HG02870 (cell line): Measurements from ENCODE around the gene CD9.
"Not testable (repeated sequence)": the region's sequence is repeated elsewhere in the genome, so short reads cannot be mapped to it uniquely, and the experiment has no call there.

Experiments used
- ATAC-seq: cut with Tn5 transposase; IDR thresholded peaks from one replicate; pipeline ENCODE4 v1.9.1; 2021; ENCODE audit warnings: mild to moderate bottlenecking, moderate library complexity; ENCODE audit not compliant: unreplicated experiment

Gene CD9, protein sequence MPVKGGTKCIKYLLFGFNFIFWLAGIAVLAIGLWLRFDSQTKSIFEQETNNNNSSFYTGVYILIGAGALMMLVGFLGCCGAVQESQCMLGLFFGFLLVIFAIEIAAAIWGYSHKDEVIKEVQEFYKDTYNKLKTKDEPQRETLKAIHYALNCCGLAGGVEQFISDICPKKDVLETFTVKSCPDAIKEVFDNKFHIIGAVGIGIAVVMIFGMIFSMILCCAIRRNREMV

DNA sequence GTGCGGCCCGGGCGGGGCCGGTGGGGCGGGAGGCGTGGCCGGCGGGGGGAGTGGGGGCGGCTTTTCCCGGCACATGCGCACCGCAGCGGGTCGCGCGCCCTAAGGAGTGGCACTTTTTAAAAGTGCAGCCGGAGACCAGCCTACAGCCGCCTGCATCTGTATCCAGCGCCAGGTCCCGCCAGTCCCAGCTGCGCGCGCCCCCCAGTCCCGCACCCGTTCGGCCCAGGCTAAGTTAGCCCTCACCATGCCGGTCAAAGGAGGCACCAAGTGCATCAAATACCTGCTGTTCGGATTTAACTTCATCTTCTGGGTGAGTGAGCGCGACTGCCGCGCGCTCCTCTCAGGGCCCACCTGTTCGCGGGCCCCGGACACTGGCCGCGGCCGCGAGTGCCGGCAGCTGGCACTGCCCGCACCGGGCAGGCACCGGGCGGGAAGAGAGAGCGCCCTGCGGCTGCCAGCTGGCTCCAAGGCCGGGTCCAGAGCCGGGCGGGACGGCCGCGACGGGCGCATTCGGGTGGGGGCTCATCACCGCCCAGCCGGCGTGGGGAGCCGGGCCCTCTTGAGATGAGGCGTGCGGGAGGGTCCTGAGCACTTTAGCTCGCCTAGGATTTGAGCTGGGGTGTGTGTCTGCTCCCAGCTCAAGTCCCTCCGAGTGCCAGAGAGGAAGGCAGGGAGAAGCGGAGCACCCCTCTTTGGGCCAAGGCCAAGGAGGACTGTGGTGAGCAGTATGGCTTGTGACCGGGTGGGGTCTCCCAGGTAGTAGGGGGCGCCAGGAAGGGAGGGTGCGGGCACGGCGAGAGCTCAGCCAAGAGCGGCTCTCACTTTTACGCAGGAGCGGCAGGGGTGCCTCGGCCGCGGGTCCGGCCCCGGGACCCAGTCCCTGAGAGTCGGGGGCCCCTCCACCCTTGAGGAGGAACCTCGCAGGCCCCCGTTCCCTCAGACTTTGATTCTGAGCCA is at the start of gene CD9:
Gene CD9, plus strand, starts transcription at position 145 of the 957 bp plus-strand sequence. Its CDS starts 100 bp downstream, at position 245.
- no peak for ATAC-seq

DNA sequence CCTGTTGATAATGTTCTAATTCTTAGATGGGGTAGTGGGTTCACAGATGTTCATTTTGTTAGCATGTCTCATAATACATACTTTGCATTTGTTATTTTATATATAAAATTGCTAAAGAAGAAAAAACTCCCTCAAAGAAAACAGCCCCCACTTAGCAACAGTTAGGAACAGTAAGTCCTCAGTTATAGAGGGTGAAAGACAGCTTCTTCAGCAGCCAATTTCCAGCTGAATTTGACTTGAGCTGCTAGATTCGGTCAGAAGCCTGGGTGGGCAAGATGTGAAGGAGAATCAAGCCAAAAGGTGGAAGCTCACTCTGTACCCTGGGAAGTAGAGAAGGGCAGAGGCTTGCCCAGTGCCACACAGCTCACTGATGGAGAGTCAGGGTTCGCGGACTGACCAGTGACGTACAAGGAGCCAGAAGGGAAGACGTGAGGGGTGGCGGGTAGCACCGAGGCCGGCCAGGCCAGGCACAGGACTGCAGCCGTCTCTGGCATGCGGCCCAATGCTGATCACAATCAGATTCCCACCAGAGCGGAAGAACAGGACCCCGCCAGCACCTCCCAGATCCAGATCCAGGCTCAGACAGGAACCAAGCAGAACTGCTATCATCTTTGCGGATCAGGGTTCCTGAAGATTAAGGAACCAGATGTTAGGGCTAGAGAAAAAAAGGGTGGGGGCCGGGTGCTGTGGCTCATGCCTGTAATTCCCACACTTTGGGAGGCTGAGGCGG is 45.3 kb upstream of the CD9 start:
- ATAC-seq: no peak

DNA sequence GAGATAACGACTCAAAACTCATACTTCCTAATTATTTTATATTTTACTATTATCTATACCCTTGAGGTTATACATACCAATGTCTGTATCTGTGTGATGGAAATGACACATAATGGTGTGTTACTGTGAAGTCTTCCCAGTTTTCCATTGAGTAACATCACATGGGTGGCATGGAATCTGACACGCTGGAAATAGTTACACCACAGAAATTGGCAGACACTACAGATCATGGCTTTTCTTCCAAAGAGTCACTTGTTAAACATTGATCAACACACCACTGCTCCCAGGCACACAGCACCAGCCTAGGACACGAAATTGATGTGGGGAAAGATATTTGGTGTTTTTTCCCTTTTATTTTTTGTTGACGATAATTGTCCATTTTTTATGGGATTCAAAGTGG is 42.7 kb upstream of the CD9 start:
- ATAC-seq: no peak

DNA sequence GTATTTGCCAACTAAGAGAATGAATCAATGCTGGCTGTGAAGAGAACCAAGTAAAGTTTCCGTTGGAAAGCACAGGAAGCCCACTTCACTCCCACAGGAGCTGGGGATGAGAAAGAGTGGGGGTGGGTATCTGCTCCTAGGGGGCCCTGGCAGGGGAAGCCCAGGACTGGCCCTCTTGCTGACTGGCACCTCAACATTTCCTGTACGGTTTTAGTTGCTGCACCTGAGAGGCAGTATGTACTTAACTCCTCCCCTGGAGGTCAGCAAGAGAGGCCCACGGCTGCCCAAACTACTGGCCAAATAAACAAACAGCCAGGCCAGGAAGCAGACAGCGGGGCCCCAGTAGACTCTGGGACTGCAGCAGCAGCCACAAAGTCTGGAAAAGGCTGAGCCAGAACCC is 41.9 kb upstream of the CD9 start:
- no peak for ATAC-seq

DNA sequence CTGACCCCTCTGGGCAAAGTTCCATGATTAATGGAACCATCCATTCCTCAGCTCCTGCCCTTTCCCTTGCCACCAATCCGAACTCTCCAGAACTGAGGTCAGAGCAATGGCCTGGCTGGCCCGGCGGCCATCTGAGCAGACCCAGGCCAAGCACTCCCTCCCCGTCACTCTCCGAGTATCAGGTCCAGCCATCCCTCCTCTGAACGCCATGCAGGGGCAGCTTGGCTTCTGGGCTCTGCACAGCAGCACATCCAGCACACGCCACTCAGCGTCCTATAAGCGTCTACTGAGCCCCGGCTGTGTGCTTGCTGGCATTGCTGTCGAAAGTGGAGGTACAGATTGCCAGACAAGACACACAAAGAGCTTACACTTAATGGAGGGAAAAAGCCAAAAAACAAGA is 41.5 kb upstream of the CD9 start:
- no peak for ATAC-seq

DNA sequence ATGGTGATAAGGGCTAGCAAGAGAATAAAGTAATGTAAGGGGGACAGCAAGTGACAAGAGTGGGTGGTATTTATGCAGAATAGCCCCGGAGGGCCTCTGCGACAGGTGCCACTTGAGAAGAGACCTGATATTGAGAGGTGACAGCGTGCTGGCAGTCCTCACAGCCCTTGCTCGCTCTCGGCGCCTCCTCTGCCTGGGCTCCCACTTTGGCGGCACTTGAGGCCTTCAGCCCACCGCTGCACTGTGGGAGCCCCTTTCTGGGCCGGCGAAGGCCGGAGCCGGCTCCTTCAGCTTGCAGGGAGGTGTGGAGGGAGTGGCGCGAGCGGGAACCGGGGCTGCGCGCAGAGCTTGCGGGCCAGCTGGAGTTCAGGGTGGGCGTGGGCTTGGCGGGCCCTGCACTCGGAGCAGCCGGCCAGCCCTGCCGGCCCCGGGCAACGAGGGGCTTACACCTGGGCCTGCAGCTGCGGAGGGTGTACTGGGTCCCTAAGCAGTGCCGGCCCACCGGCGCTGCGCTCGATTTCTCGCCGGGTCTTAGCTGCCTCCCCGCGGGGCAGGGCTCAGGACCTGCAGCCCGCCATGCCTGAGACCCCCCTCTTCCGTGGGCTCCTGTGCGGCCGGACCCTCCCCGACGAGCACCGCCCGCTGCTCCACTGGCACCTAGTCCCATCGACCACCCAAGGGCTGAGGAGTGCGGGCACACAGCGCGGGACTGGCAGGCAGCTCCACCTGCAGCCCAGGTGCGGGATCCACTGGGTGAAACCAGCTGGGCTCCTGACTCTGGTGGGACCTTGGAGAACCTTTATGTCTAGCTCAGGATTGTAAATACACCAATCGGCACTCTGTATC is 40.8 kb upstream of the CD9 start:
- ATAC-seq: not testable (repeated sequence)

DNA sequence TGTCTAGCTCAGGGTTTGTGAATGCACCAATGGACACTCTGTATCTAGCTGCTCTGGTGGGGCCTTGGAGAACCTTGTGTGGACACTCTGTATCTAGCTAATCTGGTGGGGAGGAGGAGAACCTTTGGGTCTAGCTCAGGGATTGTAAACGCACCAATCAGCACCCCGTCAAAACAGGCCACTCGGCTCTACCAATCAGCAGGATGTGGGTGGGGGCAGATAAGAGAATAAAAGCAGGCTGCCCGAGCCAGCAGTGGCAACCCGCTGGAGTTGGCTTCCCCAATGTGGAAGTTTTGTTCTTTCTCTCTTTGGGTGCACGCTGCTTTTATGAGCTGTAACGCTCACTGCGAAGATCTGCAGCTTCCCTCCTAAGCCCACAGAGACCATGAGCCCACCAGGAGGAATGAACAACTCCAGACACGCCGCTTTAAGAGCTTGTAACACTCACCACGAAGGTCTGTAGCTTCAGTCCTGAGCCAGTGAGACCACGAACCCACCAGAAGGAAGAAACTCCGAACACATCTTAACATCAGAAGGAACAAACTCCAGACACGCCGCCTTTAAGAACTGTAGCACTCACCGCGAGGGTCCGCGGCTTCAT is 40.1 kb upstream of the CD9 start:
- not testable (repeated sequence) for ATAC-seq

DNA sequence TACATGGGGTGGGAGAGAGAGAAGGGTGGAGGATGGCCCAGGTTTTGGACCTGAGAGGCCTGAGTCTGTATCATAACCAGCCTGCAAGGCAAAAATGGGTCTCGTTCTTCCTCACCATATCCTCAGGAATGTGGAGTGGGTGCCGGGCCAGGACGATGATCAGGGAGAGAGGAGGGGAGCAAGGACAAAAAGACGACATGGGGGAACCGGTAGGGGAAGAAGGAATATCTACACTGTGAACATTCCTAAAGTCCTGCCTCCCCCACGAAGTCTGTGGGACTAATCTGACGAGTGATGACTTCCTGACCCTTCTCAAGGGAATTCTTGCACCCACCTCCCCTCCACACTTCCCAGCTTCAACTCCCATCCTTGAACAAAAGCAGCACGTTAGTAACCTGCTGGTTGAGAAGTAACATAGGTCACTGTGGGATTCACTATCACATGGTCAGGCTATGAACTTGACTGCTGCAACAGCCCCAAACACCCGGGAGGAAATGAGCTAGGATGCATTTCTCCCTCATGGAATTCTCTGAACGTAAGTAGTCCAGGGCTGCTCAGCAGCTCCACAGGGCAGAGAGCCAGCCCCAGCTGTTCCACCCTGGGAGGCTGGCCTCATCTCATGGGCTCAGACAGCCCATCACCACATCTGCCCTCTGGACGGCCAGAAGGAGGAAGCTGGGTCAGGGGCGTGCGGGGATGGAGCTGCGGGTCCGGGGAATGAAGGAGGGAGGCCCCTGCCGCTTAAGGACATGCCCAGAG is 38.9 kb upstream of the CD9 start:
- ATAC-seq: no peak

DNA sequence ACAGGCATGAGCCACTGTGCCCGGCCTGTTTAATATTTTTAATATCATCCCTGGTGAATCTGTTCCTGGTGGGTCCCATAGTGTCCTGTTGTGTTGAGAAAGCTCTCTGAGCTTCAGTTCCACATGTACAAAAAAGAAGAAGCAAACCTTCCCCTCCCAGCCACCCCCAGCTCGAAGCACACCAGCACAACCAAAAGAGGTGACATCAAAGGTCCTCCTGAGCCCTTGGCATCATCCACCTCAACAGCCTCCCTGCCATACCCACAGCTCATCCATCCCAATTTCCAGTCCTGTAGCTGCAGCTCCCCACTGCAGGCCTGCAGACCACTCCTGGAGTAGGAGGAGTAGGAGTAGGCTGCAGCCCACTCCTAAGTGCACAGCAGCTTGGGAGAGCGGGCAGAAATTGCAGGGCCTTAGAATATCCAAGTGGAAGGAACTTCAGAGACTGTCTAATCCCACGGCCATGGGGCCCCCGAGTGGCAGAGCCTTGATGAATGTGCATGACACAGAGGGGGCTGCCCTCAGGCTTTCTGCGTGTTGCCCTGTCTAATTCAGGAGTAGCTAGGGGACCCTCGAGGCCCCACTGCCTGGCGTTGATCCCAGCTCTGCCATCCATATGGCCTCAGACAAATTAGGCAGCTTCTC is 36.7 kb upstream of the CD9 start:
- ATAC-seq: no peak

DNA sequence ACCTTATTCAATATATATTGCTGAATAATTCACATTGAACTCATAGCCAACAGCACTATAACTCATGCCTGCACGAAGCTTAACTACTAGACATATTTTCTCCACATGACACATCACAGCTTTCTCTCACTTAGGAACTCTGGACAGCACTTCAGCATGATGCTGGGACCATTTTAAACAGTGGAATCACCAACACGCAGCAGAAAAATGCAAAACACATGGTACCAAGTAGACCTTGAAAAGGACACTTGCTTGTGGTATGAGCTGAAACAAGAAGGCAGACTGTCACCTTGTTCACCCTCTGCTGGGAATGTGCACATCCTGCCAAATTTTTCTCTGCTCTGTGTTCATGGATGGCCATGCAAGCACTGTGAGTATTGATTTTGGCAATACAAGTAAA is 34.8 kb upstream of the CD9 start:
- no peak for ATAC-seq

DNA sequence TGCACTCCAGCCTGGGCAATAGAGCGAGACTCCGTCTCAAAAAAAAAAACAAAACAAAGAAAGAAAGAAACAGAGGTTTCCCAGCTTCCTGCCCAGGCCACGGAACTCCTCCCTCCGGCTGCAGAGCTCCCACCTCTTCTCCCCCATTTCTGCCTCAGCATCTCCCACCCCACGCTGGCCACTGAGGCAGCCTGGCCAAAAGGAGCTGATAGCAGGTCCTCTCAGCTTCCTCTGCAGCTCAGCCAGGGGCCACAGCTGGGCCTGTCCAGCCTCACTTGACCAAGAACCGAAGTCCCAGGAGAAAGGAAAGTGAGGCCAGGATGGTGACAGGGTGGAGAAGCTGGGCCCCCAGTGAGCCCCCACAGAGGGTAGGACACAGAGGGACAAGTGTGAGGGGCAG is 33.4 kb upstream of the CD9 start:
- no peak for ATAC-seq

DNA sequence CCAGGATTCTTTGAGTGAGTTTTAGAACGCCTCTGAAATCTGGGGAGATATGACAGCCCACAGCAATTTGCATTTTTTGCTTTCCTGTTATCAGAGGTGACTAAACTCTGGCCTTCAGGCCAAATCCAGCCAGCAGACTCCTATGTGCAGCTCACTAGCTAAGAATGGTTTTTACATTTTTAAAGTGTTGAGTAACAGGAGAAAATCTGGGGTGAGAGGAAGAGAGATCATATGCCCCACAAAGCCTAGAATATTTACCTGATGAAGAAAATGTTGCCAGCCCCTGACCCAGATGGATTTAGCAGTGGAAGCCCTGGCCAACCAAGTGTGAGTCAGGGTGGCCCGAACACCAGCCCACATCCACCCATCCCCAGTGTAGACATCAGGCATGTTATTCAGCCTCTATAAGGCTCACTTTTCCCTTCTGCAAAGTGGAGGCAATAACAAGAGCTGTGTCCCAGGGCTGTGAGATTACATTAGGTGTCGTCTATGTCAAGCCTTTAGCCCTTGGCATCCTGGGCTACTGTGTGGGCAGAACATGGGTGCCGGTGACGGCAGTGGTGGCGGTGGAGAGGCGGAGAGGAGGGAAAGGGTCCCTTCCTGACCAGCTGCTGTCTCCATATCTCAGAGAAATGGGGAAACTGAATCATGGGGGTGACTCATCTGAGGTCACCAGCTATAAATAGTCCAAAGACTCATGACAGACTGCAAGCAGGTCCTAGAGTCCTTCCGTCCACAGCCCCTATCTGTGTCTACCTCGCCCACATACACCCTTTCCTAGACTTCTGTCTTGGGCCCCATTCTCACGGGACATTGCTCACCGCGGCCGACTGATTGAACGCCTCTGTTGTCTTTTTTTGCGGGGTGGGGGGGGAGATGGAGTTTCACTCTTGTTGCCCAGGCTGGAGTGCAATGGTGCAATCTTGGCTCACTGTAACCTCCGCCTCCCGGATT is 32.6 kb upstream of the CD9 start:
- ATAC-seq: peak; percentile 86

DNA sequence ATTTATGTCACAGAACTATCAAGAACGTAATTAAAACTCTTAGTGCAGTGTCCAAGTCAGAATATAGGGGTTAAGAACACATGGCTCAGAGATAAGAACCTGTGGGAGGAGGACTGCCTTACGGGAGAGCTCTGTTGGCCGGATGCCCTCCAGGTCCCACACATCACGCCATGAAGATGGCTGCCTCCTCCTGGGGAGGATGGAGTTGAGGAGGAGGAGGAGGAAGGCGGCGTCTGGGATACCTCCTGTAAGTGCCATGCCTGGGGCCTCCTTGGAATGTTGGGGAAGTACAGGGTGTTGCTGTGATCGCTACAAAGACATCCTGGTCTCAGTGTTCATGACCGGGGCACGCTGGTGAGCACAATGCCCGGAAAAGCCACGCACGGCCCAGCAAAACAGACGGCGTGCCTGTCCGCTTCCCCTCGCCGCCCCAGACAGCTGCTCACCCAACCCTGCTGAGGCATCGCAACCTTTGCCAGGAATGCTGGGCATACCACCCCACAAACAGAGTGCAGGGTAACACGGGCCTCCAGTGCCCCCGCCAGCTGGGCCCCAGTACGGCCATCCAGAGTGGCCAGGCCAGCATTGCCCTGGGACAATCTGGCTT is 28.7 kb upstream of the CD9 start:
- ATAC-seq: no peak

DNA sequence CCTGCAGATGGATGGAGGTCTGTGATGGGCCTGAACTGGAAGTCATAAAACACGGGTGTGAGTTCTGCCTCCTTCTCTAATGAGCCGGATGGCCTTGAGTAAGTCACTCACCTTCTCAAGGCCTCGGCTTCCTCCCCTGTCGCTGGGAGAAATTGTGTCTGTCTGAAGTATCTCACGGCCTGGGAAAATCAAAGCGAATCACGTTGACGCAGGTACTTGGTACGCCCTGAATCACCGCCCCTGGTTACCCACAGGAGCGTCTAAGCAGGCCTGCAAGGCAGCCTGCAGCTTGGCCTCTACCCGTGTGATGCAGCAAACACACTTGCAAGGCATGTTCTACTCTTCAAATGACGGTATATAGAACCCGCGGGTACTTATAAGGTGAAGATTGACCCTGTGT is 28.1 kb upstream of the CD9 start:
- ATAC-seq: no peak

DNA sequence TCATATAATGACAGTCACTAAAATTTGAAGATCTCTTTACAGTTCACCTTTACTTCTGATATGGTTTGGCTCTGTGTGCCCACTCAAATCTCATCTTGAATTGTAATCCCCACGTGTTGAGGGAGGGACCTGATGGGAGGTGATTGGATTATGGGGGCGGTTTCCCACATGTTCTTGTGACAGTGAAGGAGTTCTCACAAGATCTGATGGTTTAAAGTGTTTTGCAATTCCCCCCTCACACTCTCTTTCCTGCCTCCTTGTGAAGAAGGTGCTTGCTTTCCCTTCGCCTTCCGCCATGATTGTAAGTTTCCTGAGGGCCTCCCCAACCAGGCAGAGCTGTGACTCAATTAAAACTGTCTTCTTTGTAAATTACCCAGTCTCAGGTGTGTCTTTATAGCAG is 27.3 kb upstream of the CD9 start:
- no peak for ATAC-seq

DNA sequence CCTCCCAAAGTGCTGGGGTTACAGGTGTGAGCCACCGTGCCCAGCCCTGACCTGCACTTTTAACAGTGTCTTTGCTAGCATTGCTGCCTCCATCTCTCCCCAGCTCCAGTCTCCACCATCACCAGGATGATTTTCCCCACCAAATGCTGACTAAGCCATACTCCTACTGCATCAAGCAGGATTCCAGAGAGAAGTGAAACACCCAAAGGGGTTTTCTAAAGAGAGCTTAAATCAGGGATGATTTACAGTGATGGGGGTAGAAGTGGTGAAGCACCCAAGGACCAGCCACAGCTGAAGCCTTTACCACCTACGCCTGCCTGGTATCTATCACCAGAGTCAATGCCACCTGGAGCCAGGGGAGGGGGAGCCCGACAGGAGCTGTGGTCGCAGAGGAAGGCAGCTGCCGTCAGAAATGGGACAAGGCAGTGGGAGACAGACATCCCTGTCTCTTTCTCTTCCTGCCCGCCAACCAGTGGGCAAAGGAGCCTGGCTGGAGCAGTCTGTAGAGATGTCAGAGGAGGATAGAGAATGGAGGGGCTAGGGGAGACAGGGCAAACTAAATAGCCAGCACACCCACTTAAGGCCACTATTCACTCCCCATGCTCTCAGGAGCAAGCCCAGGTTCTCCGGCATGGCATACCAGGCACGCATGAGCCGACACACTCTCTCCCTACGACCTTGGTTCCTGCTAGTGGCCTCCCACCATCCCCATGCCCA is 22.4 kb upstream of the CD9 start:
- ATAC-seq: no peak
